Neural cell (in vitro differentiated cells): ENCODE data around the gene AMER1. TPM values are rescaled to one million over a fixed set of nuclear protein-coding genes. Genes with fewer than 3 reads are reported as not detected.

Source experiments
- H2AFZ ChIP-seq: fragments of 200-600, 300-800 bp; sonication (generic), shearing (Covaris generic); 2 replicates; pipeline ENCODE4 v1.6.0; 2014; ENCODE audit warnings: low read depth, mild to moderate bottlenecking, antibody characterized with exemption, low read length, moderate library complexity
- H3F3A ChIP-seq: fragments of 200-600 bp; shearing (Covaris generic); 2 replicates; pipeline ENCODE4 v1.6.1; 2016; ENCODE audit warnings: mild to moderate bottlenecking, moderate library complexity, mixed read lengths, antibody characterized with exemption, low read length; ENCODE audit not compliant: insufficient read depth, poor library complexity, severe bottlenecking
- H3K27ac ChIP-seq: fragments of 200-600, 300-800 bp; sonication (generic), shearing (Covaris generic); 2 replicates; pipeline ENCODE4 v1.5.1; 2014; ENCODE audit warnings: mild to moderate bottlenecking, low read length, moderate library complexity
- H3K27me3 ChIP-seq: fragments of 300-800, 200-600 bp; sonication (generic), shearing (Covaris generic); 2 replicates; pipeline ENCODE4 v1.6.0; 2014; ENCODE audit warnings: mild to moderate bottlenecking, low read depth, low read length, moderate library complexity; ENCODE audit not compliant: insufficient read depth
- H3K36me3 ChIP-seq: fragments of 300-800, 200-600 bp; sonication (generic), shearing (Covaris generic); 2 replicates; pipeline ENCODE4 v1.5.1; 2014; ENCODE audit warnings: mild to moderate bottlenecking, antibody characterized with exemption, low read length, moderate library complexity; ENCODE audit not compliant: insufficient read depth
- H3K4me2 ChIP-seq: fragments of 300-800, 200-600 bp; sonication (generic), shearing (Covaris generic); 2 replicates; pipeline ENCODE4 v1.6.0; 2014; ENCODE audit warnings: mild to moderate bottlenecking, low read length
- H3K4me3 ChIP-seq: fragments of 300-800, 200-600 bp; sonication (generic), shearing (Covaris generic); 2 replicates; pipeline ENCODE4 v1.5.1; 2014; ENCODE audit warnings: mild to moderate bottlenecking, low read length, moderate library complexity
- H3K79me2 ChIP-seq: fragments of 200-600 bp; shearing (Covaris generic); replicated peaks from 2 replicates; pipeline ENCODE4 v1.6.0; 2014; ENCODE audit warnings: mild to moderate bottlenecking, low read length, moderate library complexity; ENCODE audit not compliant: insufficient read depth
- H3K9ac ChIP-seq: fragments of 300-800, 200-600 bp; sonication (generic), shearing (Covaris generic); 2 replicates; pipeline ENCODE4 v1.6.1; 2016; ENCODE audit warnings: mild to moderate bottlenecking, low read length, mixed read lengths
- H3K9me2 ChIP-seq: fragments of 200-600 bp; shearing (Covaris generic); 2 replicates; pipeline ENCODE4 v1.6.1; 2016; ENCODE audit warnings: mild to moderate bottlenecking, low read length, mixed read lengths; ENCODE audit not compliant: insufficient read depth
- H3K9me3 ChIP-seq: fragments of 200-600, 300-800 bp; sonication (generic), shearing (Covaris generic); 2 replicates; pipeline ENCODE4 v1.6.1; 2016; ENCODE audit warnings: mild to moderate bottlenecking, mixed run types, low read length, moderate library complexity, mixed read lengths
- H4K20me1 ChIP-seq: fragments of 200-600 bp; shearing (Covaris generic); 2 replicates; pipeline ENCODE4 v1.6.1; 2016; ENCODE audit warnings: mild to moderate bottlenecking, mixed run types; ENCODE audit not compliant: insufficient read depth
- CTCF ChIP-seq: fragments of 450-650 bp; IDR thresholded peaks from 2 replicates; pipeline ENCODE4 v1.5.1; 2014; ENCODE audit warnings: antibody characterized with exemption, mild to moderate bottlenecking, moderate library complexity; ENCODE audit not compliant: poor library complexity, severe bottlenecking
- EP300 ChIP-seq: fragments of 450-650 bp; conservative IDR thresholded peaks from 2 replicates; pipeline ENCODE4 v1.6.1; 2014; ENCODE audit warnings: antibody characterized with exemption, mild to moderate bottlenecking, moderate library complexity; ENCODE audit not compliant: poor library complexity, severe bottlenecking
- EZH2 ChIP-seq: fragments of 200-600, 300-800 bp; shearing (Covaris generic), sonication (generic); IDR thresholded peaks from 2 replicates; pipeline ENCODE4 v1.6.1; 2014; ENCODE audit warnings: antibody characterized with exemption, low read length, borderline replicate concordance, mild to moderate bottlenecking; ENCODE audit not compliant: insufficient read depth, poor library complexity, severe bottlenecking
- MXI1 ChIP-seq: fragments of 450-650 bp; conservative IDR thresholded peaks from 2 replicates; pipeline ENCODE4 v1.6.1; 2014; ENCODE audit warnings: antibody characterized with exemption, mild to moderate bottlenecking; ENCODE audit not compliant: poor library complexity, severe bottlenecking
- POLR2AphosphoS5 ChIP-seq: IDR thresholded peaks from 2 replicates; pipeline ENCODE4 v1.6.1; 2012
- RAD21 ChIP-seq: fragments of 450-650 bp; conservative IDR thresholded peaks from 2 replicates; pipeline ENCODE4 v1.6.1; 2014; ENCODE audit warnings: antibody characterized with exemption, mild to moderate bottlenecking, moderate library complexity
- REST ChIP-seq: IDR thresholded peaks from 2 replicates; pipeline ENCODE4 v1.6.1; 2012; ENCODE audit warnings: borderline replicate concordance
- SMC3 ChIP-seq: fragments of 450-650 bp; conservative IDR thresholded peaks from 2 replicates; pipeline ENCODE4 v1.6.1; 2014; ENCODE audit warnings: antibody characterized with exemption, mild to moderate bottlenecking, moderate library complexity; ENCODE audit not compliant: poor library complexity
- TAF1 ChIP-seq: IDR thresholded peaks from 2 replicates; pipeline ENCODE4 v1.6.1; 2012; ENCODE audit warnings: low read depth
- polyA plus RNA-seq: library from polyadenylated mRNA; depleted of rRNA; stranded (reverse); fragments of >200 nt; gene quantifications from 2 replicates; pipeline ENCODE4 v1.2.3, GENCODE V29; 2014

AMER1 gene
- polyA plus RNA-seq, 1 donor from 2014 or later = 3.1 TPM

GRCh38 chrX:64192040-64192439 lies 13.5 kb downstream of the AMER1 start:
- Histone ChIP-seq H3K27me3 (no peaks in the 10 kb centered on the region), H3K9ac (no peak overlapping the region), H3K9me2 (no peaks in the 10 kb centered on the region), H4K20me1 (no peaks in the 10 kb centered on the region), H3K27ac (no peak overlapping the region), H3K36me3 (no peaks in the 10 kb centered on the region), H3K9me3 (no peaks in the 10 kb centered on the region), H3K4me2 (no peak overlapping the region), H3K4me3 (no peak overlapping the region), H2AFZ (no peak overlapping the region), H3F3A (no peaks in the 10 kb centered on the region), H3K79me2 (no peaks in the 10 kb centered on the region)
- TF ChIP-seq TAF1 (no peak), CTCF (no peak), POLR2AphosphoS5 (no peak), RAD21 (no peak), REST (no peak), MXI1 (no peak), EZH2 (no peak), SMC3 (no peak), EP300 (no peak)

GRCh38 chrX:64191281-64192010 lies 14.1 kb downstream of the AMER1 start:
- TF ChIP-seq POLR2AphosphoS5 (no peak), MXI1 (no peak), TAF1 (no peak), EZH2 (no peak), CTCF (no peak), RAD21 (no peak), REST (no peak), EP300 (no peak), SMC3 (no peak)
- H3K4me2 ChIP-seq = no peak overlapping the region
- no peaks in the 10 kb centered on the region for H3K9me2 ChIP-seq
- H3K27ac ChIP-seq = no peak overlapping the region
- no peak overlapping the region for H3K9ac ChIP-seq
- no peaks in the 10 kb centered on the region for H3K9me3 ChIP-seq
- H2AFZ ChIP-seq = no peak overlapping the region
- no peaks in the 10 kb centered on the region for H3K27me3 ChIP-seq
- H3K79me2 ChIP-seq = no peaks in the 10 kb centered on the region
- H3K36me3 ChIP-seq = no peaks in the 10 kb centered on the region
- no peaks in the 10 kb centered on the region for H3F3A ChIP-seq
- H3K4me3 ChIP-seq = no peak overlapping the region
- no peaks in the 10 kb centered on the region for H4K20me1 ChIP-seq
